Stomach (tissue), 4 donors: ENCODE data around the gene FGF12.

ENCODE experiments used
- CTCF ChIP-seq, 7 experiments: fragments of 450-650 bp in 4 of 7; fragments of 200-600 bp in 3 of 7; sonication (generic) in 3 of 7; IDR thresholded peaks; one replicate each; pipeline ENCODE4 v1.5.1; 2016 to 2019; ENCODE audit warnings: antibody characterized with exemption in 7 of 7, control low read depth in 2 of 7, mild to moderate bottlenecking in 1 of 7
- POLR2A ChIP-seq, 4 donors: fragments of 450-650 bp; IDR thresholded peaks; one replicate each; pipeline ENCODE4 v1.6.1; 2016; ENCODE audit warnings: antibody characterized with exemption in 4 of 4, control low read depth in 2 of 4, mild to moderate bottlenecking in 1 of 4, moderate library complexity in 1 of 4

- TF ChIP-seq POLR2A (IDR thresholded peaks at IDR 0.05) (no peak), CTCF (IDR thresholded peaks at IDR 0.05) (no peak)
These were observed 173.6 kb downstream of the FGF12 start for GRCh38 chr3:192553707-192554106.
